Mesothelial cell of epicardium (in vitro differentiated cells): Measurements from ENCODE around the gene NMD3. TPM values are rescaled to one million over a fixed set of nuclear protein-coding genes. Genes with fewer than 3 reads are reported as not detected.

Experiments
- DNase-seq, 2 experiments: peaks; one replicate each; pipeline ENCODE4 v3.0.0; 2021; ENCODE audit warnings: low spot score in 2 of 2; ENCODE audit not compliant: unreplicated experiment in 2 of 2
- H3K27ac Mint-ChIP-seq: 2 replicates; pipeline ENCODE4 v1.8.0; 2021; ENCODE audit warnings: mixed read lengths
- H3K27me3 Mint-ChIP-seq: 2 replicates; pipeline ENCODE4 v1.8.0; 2021; ENCODE audit warnings: low read depth, mixed read lengths
- H3K36me3 Mint-ChIP-seq: 2 replicates; pipeline ENCODE4 v1.8.0; 2021; ENCODE audit warnings: mixed read lengths
- H3K4me1 Mint-ChIP-seq: 2 replicates; pipeline ENCODE4 v1.8.0; 2021; ENCODE audit warnings: mixed read lengths
- H3K4me3 Mint-ChIP-seq: 2 replicates; pipeline ENCODE4 v1.8.0; 2021; ENCODE audit warnings: mild to moderate bottlenecking, moderate library complexity, mixed read lengths
- H3K9me3 Mint-ChIP-seq: 2 replicates; pipeline ENCODE4 v1.8.0; 2021; ENCODE audit warnings: mixed read lengths
- CTCF ChIP-seq: fragments of 200-600 bp; sonication (generic); IDR thresholded peaks from one replicate; pipeline ENCODE4 v1.5.0; 2021; ENCODE audit warnings: antibody characterized with exemption; ENCODE audit not compliant: unreplicated experiment
- total RNA-seq: library from RNA; stranded (reverse); gene quantifications from 3 replicates; pipeline ENCODE4 v1.2.1, GENCODE V29; 2021

NMD3 gene
- total RNA-seq, 1 donor from 2014 or later: 51.1 TPM

DNA sequence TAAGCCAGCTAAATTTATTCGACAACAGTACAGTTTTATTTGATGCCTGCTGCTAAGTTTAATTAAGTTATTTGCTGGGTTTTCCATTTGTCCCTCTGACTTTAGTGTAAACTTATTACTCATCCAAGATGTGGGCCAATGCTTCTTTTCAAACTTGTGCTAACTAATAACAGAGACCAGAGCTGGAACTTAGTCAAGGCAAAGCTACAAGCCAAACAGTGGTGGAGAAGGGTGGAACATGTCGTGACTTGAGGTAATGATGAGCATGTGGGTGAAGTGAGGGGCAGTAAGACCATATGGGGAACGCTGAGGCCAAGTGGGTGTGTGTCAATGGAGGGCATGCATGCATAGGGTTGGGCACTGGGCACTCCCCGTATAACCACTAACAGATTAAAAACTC lies 63.9 kb downstream of the NMD3 start:
- TF ChIP-seq CTCF: no peak
- H3K27me3 Mint-ChIP-seq: no peaks in the 10 kb centered on the region
- peaks cover 6% of the 10 kb centered on the region for H3K36me3 Mint-ChIP-seq
- H3K27ac Mint-ChIP-seq: no peak overlapping the region
- H3K4me3 Mint-ChIP-seq: no peak overlapping the region
- peaks cover 38% of the 10 kb centered on the region for H3K9me3 Mint-ChIP-seq
- H3K4me1 Mint-ChIP-seq: no peaks in the 10 kb centered on the region
- DNase-seq: no peak

- H3K4me3 Mint-ChIP-seq: no peak overlapping the region
- H3K4me1 Mint-ChIP-seq: no peaks in the 10 kb centered on the region
- H3K36me3 Mint-ChIP-seq: no peaks in the 10 kb centered on the region
- no peaks in the 10 kb centered on the region for H3K27me3 Mint-ChIP-seq
- no peak overlapping the region for H3K27ac Mint-ChIP-seq
- H3K9me3 Mint-ChIP-seq: peaks cover 10% of the 10 kb centered on the region
- TF ChIP-seq CTCF: no peak
- DNase-seq: no peak
Observed at GRCh38 chr3:161289174-161289573, 68.1 kb downstream of the NMD3 start.

DNA sequence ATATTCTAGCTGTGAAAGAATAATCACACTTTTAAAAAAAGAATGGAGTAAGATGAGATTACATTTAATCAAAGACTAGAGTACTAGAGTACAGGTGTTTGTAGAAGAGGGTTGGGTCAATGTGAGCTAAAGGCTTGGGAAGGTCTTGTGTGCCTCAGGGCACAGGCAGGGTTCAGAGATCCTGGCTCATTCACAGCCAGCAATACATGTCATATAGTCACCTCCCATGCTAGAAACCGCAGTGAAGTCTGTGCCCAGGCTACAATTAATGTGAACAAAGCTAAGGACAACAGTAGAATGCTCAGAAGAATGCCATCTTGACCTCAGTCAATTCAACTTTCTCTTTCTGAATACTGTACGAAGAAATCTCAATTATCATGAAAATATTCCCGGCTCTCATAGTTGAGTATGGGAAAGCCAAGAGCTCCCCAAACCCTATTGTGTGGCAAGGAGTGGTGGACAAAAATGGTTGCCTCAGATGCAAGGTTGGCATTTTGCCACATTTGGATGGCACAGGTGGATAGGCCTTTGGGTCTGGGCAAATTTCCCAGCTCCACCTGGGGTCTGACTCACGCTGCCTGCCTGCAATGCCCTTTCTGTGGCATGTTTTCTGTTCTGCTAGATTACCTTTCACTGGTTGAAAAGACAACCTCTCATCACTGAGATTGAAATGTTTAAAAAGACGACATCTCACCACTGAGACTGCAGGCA lies 70.2 kb downstream of the NMD3 start:
- Mint-ChIP-seq H3K4me3 (no peak overlapping the region), H3K27ac (no peak overlapping the region), H3K36me3 (no peaks in the 10 kb centered on the region), H3K27me3 (no peaks in the 10 kb centered on the region), H3K4me1 (no peaks in the 10 kb centered on the region), H3K9me3 (peaks cover 8% of the 10 kb centered on the region)
- no peak for DNase-seq
- no peak for TF ChIP-seq CTCF

- TF ChIP-seq CTCF: no peak
- H3K36me3 Mint-ChIP-seq: no peaks in the 10 kb centered on the region
- H3K27me3 Mint-ChIP-seq: no peaks in the 10 kb centered on the region
- no peak overlapping the region for H3K4me3 Mint-ChIP-seq
- H3K4me1 Mint-ChIP-seq: no peaks in the 10 kb centered on the region
- H3K9me3 Mint-ChIP-seq: peaks cover 17% of the 10 kb centered on the region
- no peak overlapping the region for H3K27ac Mint-ChIP-seq
- DNase-seq: no peak
Observed at GRCh38 chr3:161293381-161293780, 72.3 kb downstream of the NMD3 start.

GRCh38 chr3:161295325-161295724 lies 74.2 kb downstream of the NMD3 start:
- Mint-ChIP-seq H3K27me3 (no peaks in the 10 kb centered on the region), H3K9me3 (peaks cover 26% of the 10 kb centered on the region), H3K4me3 (no peak overlapping the region), H3K36me3 (peaks cover 6% of the 10 kb centered on the region), H3K27ac (no peak overlapping the region), H3K4me1 (no peaks in the 10 kb centered on the region)
- no peak for TF ChIP-seq CTCF
- DNase-seq: no peak

GRCh38 chr3:161296814-161297213 lies 75.7 kb downstream of the NMD3 start:
- DNase-seq: no peak
- no peak overlapping the region for H3K27ac Mint-ChIP-seq
- H3K36me3 Mint-ChIP-seq: peaks cover 6% of the 10 kb centered on the region
- no peaks in the 10 kb centered on the region for H3K4me1 Mint-ChIP-seq
- H3K4me3 Mint-ChIP-seq: no peak overlapping the region
- no peaks in the 10 kb centered on the region for H3K27me3 Mint-ChIP-seq
- H3K9me3 Mint-ChIP-seq: peaks cover 26% of the 10 kb centered on the region
- TF ChIP-seq CTCF: no peak
